ENCODE results near the gene CACNA1H. TPM values are rescaled to one million over a fixed set of nuclear protein-coding genes. Genes with fewer than 3 reads are reported as not detected.

CACNA1H gene
- total RNA-seq, 1 experiment from 2014 or later, result 31.1 TPM

GRCh38 chr16:1125471-1125870 is 27.4 kb upstream of the CACNA1H start:
- Histone ChIP-seq H3K36me3 (ENCODE audit: control insufficient read depth, insufficient read depth, low read length) (no peaks in the 10 kb centered on the region), H3K4me1 (ENCODE audit: control insufficient read depth, insufficient read depth, low read length) (peaks cover 10% of the 10 kb centered on the region), H3K27ac (ENCODE audit: low read length) (no peak overlapping the region), H3K9me3 (ENCODE audit: control insufficient read depth, insufficient read depth, low read depth, low read length) (no peaks in the 10 kb centered on the region), H3K27me3 (ENCODE audit: control insufficient read depth, insufficient read depth, low read length) (no peaks in the 10 kb centered on the region), H3K4me3 (ENCODE audit: low read depth in 2 of 2, low read length in 2 of 2) (no peak overlapping the region)
- no TSS peak for BruUV-seq (replicated peaks)
- in situ Hi-C loops (cut with HindIII; ENCODE audit: low pct_unique_long_range_greater_than_20kb, low sequenced_read_pairs), result no loop called here
- POLR2A ChIA-PET, result no interaction called here
- intact Hi-C loops (cut with micrococcal nuclease; ENCODE audit: unreplicated experiment), result no loop called here
- TF ChIP-seq SIN3A (IDR thresholded peaks at IDR 0.05; ENCODE audit: borderline replicate concordance, insufficient read depth, low read depth, low read length) (no peak), TCF7L2 (IDR thresholded peaks at IDR 0.05; ENCODE audit: low read depth, low read length) (no peak), POLR2AphosphoS5 (IDR thresholded peaks at IDR 0.05; ENCODE audit: low read depth, low read length) (no peak)
- TF ChIP-seq, protein P1, sequence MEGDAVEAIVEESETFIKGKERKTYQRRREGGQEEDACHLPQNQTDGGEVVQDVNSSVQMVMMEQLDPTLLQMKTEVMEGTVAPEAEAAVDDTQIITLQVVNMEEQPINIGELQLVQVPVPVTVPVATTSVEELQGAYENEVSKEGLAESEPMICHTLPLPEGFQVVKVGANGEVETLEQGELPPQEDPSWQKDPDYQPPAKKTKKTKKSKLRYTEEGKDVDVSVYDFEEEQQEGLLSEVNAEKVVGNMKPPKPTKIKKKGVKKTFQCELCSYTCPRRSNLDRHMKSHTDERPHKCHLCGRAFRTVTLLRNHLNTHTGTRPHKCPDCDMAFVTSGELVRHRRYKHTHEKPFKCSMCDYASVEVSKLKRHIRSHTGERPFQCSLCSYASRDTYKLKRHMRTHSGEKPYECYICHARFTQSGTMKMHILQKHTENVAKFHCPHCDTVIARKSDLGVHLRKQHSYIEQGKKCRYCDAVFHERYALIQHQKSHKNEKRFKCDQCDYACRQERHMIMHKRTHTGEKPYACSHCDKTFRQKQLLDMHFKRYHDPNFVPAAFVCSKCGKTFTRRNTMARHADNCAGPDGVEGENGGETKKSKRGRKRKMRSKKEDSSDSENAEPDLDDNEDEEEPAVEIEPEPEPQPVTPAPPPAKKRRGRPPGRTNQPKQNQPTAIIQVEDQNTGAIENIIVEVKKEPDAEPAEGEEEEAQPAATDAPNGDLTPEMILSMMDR (IDR thresholded peaks at IDR 0.05), result no peak
- TF ChIP-seq, protein P2, sequence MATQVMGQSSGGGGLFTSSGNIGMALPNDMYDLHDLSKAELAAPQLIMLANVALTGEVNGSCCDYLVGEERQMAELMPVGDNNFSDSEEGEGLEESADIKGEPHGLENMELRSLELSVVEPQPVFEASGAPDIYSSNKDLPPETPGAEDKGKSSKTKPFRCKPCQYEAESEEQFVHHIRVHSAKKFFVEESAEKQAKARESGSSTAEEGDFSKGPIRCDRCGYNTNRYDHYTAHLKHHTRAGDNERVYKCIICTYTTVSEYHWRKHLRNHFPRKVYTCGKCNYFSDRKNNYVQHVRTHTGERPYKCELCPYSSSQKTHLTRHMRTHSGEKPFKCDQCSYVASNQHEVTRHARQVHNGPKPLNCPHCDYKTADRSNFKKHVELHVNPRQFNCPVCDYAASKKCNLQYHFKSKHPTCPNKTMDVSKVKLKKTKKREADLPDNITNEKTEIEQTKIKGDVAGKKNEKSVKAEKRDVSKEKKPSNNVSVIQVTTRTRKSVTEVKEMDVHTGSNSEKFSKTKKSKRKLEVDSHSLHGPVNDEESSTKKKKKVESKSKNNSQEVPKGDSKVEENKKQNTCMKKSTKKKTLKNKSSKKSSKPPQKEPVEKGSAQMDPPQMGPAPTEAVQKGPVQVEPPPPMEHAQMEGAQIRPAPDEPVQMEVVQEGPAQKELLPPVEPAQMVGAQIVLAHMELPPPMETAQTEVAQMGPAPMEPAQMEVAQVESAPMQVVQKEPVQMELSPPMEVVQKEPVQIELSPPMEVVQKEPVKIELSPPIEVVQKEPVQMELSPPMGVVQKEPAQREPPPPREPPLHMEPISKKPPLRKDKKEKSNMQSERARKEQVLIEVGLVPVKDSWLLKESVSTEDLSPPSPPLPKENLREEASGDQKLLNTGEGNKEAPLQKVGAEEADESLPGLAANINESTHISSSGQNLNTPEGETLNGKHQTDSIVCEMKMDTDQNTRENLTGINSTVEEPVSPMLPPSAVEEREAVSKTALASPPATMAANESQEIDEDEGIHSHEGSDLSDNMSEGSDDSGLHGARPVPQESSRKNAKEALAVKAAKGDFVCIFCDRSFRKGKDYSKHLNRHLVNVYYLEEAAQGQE (IDR thresholded peaks at IDR 0.05; ENCODE audit: insufficient read depth in 1 of 2, low read depth in 2 of 2, low read length in 1 of 2), result no peak
- DNase-seq (ENCODE audit: low read depth, low spot score) (no peak), ATAC-seq (peak; percentile 70)
- CTCF ChIA-PET, result no interaction called here

DNA sequence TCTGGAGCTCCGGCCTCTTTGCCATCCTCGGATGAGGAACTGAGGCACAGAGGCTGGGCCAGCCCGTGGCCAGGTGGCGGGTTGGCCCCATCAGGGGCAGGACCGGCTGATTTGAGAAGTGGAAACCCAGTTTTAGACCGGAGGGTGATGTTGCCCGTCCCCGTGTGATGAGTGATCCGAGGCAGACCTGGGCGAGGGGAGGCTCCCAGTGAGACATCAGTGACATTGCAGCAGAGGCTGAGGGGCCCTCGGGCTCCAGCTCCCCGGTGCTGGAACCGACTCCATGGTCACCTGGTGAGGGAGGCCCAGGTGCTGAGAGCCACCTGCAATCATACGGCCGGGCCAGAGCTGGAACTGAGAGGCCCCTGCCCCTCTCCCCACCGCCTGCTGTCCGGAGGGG is 26.9 kb upstream of the CACNA1H start:
- H3K27ac ChIP-seq (ENCODE audit: low read length), result no peak overlapping the region
- ChIA-PET POLR2A (no interaction called here), CTCF (no interaction called here)
- H3K36me3 ChIP-seq (ENCODE audit: control insufficient read depth, insufficient read depth, low read length), result no peaks in the 10 kb centered on the region
- no peak overlapping the region for H3K4me3 ChIP-seq (ENCODE audit: low read depth in 2 of 2, low read length in 2 of 2)
- TF ChIP-seq, protein P2 (IDR thresholded peaks at IDR 0.05; ENCODE audit: insufficient read depth in 1 of 2, low read depth in 2 of 2, low read length in 1 of 2), result no peak
- no peak for TF ChIP-seq TCF7L2 (IDR thresholded peaks at IDR 0.05; ENCODE audit: low read depth, low read length)
- TF ChIP-seq, protein P1 (IDR thresholded peaks at IDR 0.05), result no peak
- intact Hi-C loops (cut with micrococcal nuclease; ENCODE audit: unreplicated experiment) (no loop called here), in situ Hi-C loops (cut with HindIII; ENCODE audit: low pct_unique_long_range_greater_than_20kb, low sequenced_read_pairs) (no loop called here)
- no peaks in the 10 kb centered on the region for H3K9me3 ChIP-seq (ENCODE audit: control insufficient read depth, insufficient read depth, low read depth, low read length)
- ATAC-seq, result no peak
- peaks cover 10% of the 10 kb centered on the region for H3K4me1 ChIP-seq (ENCODE audit: control insufficient read depth, insufficient read depth, low read length)
- H3K27me3 ChIP-seq (ENCODE audit: control insufficient read depth, insufficient read depth, low read length), result no peaks in the 10 kb centered on the region
- DNase-seq (ENCODE audit: low read depth, low spot score), result no peak
- BruUV-seq (replicated peaks), result no TSS peak
